ENCODE measurements around the gene SLC25A21. TPM values are rescaled to one million over a fixed set of nuclear protein-coding genes. Genes with fewer than 3 reads are reported as not detected.
"Not testable (repeated sequence)": the region's sequence is repeated elsewhere in the genome, so short reads cannot be mapped to it uniquely, and the experiment has no call there.

Gene SLC25A21
- total and polyA plus RNA-seq, 2 donors (not counting 1 experiment from before 2014, with no cell fraction given): 0.50 to 0.62 TPM

DNA sequence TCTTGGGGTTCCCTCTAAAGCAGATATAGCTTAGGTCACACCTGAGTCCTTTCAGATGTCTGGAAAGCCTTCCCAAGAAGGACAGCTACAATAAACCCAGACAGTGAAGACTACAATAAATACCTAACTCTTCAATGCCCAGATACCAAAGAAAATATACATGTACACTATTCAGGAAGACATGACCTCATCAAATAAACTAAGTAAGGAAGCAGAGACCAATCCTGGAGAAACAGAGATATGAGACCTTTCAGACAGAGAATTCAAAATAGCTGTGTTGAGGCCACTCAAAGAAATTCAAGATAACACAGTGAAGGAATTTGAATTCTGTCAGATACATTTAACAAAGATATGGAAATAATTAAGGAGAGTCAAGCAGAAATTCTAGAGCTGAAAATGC is 40.6 kb upstream of the SLC25A21 start:
- Histone ChIP-seq H2AFZ (ENCODE audit: low read length) (no peak overlapping the region), H3K27ac (ENCODE audit: insufficient read depth, low read length) (no peak overlapping the region), H3K27me3 (ENCODE audit: control insufficient read depth, insufficient read depth, low read length) (no peaks in the 10 kb centered on the region), H3K4me3 (replicated peaks in 1 of 4; ENCODE audit: control extremely low read depth in 1 of 4, insufficient read depth in 1 of 4, low read depth in 3 of 4, low read length in 4 of 4) (no peak overlapping the region), H3K4me1 (ENCODE audit: control insufficient read depth, extremely low read depth, insufficient read depth, low read length) (no peaks in the 10 kb centered on the region), H3K9me3 (ENCODE audit: control insufficient read depth, insufficient read depth, low read depth, low read length) (no peaks in the 10 kb centered on the region), H3K9ac (ENCODE audit: insufficient read depth, low read length) (no peak overlapping the region), H3K4me2 (ENCODE audit: extremely low read depth, insufficient read depth, low read length) (no peak overlapping the region), H3K79me2 (ENCODE audit: control insufficient read depth, insufficient read depth, low read length) (no peaks in the 10 kb centered on the region), H3K36me3 (ENCODE audit: control insufficient read depth, insufficient read depth, low read length) (no peaks in the 10 kb centered on the region), H4K20me1 (ENCODE audit: control insufficient read depth, extremely low read depth, insufficient read depth, low read length) (no peaks in the 10 kb centered on the region)
- no peak for TF ChIP-seq EZH2 (IDR thresholded peaks at IDR 0.05; ENCODE audit: low read length, missing control alignments)
- TF ChIP-seq, protein P1, sequence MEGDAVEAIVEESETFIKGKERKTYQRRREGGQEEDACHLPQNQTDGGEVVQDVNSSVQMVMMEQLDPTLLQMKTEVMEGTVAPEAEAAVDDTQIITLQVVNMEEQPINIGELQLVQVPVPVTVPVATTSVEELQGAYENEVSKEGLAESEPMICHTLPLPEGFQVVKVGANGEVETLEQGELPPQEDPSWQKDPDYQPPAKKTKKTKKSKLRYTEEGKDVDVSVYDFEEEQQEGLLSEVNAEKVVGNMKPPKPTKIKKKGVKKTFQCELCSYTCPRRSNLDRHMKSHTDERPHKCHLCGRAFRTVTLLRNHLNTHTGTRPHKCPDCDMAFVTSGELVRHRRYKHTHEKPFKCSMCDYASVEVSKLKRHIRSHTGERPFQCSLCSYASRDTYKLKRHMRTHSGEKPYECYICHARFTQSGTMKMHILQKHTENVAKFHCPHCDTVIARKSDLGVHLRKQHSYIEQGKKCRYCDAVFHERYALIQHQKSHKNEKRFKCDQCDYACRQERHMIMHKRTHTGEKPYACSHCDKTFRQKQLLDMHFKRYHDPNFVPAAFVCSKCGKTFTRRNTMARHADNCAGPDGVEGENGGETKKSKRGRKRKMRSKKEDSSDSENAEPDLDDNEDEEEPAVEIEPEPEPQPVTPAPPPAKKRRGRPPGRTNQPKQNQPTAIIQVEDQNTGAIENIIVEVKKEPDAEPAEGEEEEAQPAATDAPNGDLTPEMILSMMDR (conservative IDR thresholded peaks at IDR 0.05 in 1 of 2, IDR thresholded peaks at IDR 0.05 in 1 of 2; ENCODE audit: low read depth in 1 of 2, low read length in 2 of 2): no peak
- no peak for DNase-seq (ENCODE audit: low read depth in 2 of 2)

DNA sequence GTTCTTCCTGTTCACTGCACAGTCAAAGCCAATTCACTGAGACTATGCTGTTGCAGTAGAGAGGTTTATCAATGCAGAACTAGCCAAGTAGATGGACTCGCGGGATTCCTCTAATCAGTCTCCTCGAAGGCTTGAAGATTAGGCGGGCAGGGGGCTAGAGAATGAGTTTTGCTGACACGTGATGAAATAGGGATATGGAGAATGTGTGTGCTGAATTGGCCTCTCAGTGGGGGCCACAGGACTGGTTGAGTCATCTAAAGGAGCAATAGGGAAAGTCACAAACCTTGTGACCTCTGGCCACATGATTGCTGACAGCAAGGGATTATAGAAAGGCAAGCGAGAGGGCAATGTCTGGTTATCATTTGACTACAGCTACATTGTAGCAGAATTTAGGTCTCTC is 38.0 kb upstream of the SLC25A21 start:
- no peak for TF ChIP-seq EZH2 (IDR thresholded peaks at IDR 0.05; ENCODE audit: low read length, missing control alignments)
- TF ChIP-seq, protein P1 (conservative IDR thresholded peaks at IDR 0.05 in 1 of 2, IDR thresholded peaks at IDR 0.05 in 1 of 2; ENCODE audit: low read depth in 1 of 2, low read length in 2 of 2): no peak
- no peak overlapping the region for H3K4me2 ChIP-seq (ENCODE audit: extremely low read depth, insufficient read depth, low read length)
- DNase-seq (ENCODE audit: low read depth in 2 of 2): no peak
- no peaks in the 10 kb centered on the region for H3K4me1 ChIP-seq (ENCODE audit: control insufficient read depth, extremely low read depth, insufficient read depth, low read length)
- no peak overlapping the region for H3K27ac ChIP-seq (ENCODE audit: insufficient read depth, low read length)
- no peaks in the 10 kb centered on the region for H3K79me2 ChIP-seq (ENCODE audit: control insufficient read depth, insufficient read depth, low read length)
- no peak overlapping the region for H3K4me3 ChIP-seq (replicated peaks in 1 of 4; ENCODE audit: control extremely low read depth in 1 of 4, insufficient read depth in 1 of 4, low read depth in 3 of 4, low read length in 4 of 4)
- no peaks in the 10 kb centered on the region for H3K9me3 ChIP-seq (ENCODE audit: control insufficient read depth, insufficient read depth, low read depth, low read length)
- no peak overlapping the region for H3K9ac ChIP-seq (ENCODE audit: insufficient read depth, low read length)
- H3K36me3 ChIP-seq (ENCODE audit: control insufficient read depth, insufficient read depth, low read length): no peaks in the 10 kb centered on the region
- no peak overlapping the region for H2AFZ ChIP-seq (ENCODE audit: low read length)
- H3K27me3 ChIP-seq (ENCODE audit: control insufficient read depth, insufficient read depth, low read length): no peaks in the 10 kb centered on the region
- H4K20me1 ChIP-seq (ENCODE audit: control insufficient read depth, extremely low read depth, insufficient read depth, low read length): no peaks in the 10 kb centered on the region

GRCh38 chr14:37209617-37210016 is 37.2 kb upstream of the SLC25A21 start:
- H3K4me1 ChIP-seq (ENCODE audit: control insufficient read depth, extremely low read depth, insufficient read depth, low read length); H3K4me3 ChIP-seq (replicated peaks in 1 of 4; ENCODE audit: control extremely low read depth in 1 of 4, insufficient read depth in 1 of 4, low read depth in 3 of 4, low read length in 4 of 4); H4K20me1 ChIP-seq (ENCODE audit: control insufficient read depth, extremely low read depth, insufficient read depth, low read length); H3K36me3 ChIP-seq (ENCODE audit: control insufficient read depth, insufficient read depth, low read length); H3K27ac ChIP-seq (ENCODE audit: insufficient read depth, low read length); H2AFZ ChIP-seq (ENCODE audit: low read length); H3K79me2 ChIP-seq (ENCODE audit: control insufficient read depth, insufficient read depth, low read length); DNase-seq (ENCODE audit: low read depth in 2 of 2); H3K9ac ChIP-seq (ENCODE audit: insufficient read depth, low read length); H3K27me3 ChIP-seq (ENCODE audit: control insufficient read depth, insufficient read depth, low read length); H3K4me2 ChIP-seq (ENCODE audit: extremely low read depth, insufficient read depth, low read length); H3K9me3 ChIP-seq (ENCODE audit: control insufficient read depth, insufficient read depth, low read depth, low read length): not testable (repeated sequence)

GRCh38 chr14:37205623-37206605 is 33.5 kb upstream of the SLC25A21 start:
- not testable (repeated sequence) for H3K27me3 ChIP-seq (ENCODE audit: control insufficient read depth, insufficient read depth, low read length); H3K4me2 ChIP-seq (ENCODE audit: extremely low read depth, insufficient read depth, low read length); H3K79me2 ChIP-seq (ENCODE audit: control insufficient read depth, insufficient read depth, low read length); H3K9ac ChIP-seq (ENCODE audit: insufficient read depth, low read length); H3K4me3 ChIP-seq (replicated peaks in 1 of 4; ENCODE audit: control extremely low read depth in 1 of 4, insufficient read depth in 1 of 4, low read depth in 3 of 4, low read length in 4 of 4); DNase-seq (ENCODE audit: low read depth in 2 of 2); H3K4me1 ChIP-seq (ENCODE audit: control insufficient read depth, extremely low read depth, insufficient read depth, low read length); H4K20me1 ChIP-seq (ENCODE audit: control insufficient read depth, extremely low read depth, insufficient read depth, low read length); H3K36me3 ChIP-seq (ENCODE audit: control insufficient read depth, insufficient read depth, low read length); H3K9me3 ChIP-seq (ENCODE audit: control insufficient read depth, insufficient read depth, low read depth, low read length); H2AFZ ChIP-seq (ENCODE audit: low read length); H3K27ac ChIP-seq (ENCODE audit: insufficient read depth, low read length)
